EL (cell line): ENCODE measurements around the gene DDIAS.

Experiments used
- DNase-seq: peaks from one replicate; pipeline ENCODE4 v3.0.0-alpha.2; 2016

Gene DDIAS, protein sequence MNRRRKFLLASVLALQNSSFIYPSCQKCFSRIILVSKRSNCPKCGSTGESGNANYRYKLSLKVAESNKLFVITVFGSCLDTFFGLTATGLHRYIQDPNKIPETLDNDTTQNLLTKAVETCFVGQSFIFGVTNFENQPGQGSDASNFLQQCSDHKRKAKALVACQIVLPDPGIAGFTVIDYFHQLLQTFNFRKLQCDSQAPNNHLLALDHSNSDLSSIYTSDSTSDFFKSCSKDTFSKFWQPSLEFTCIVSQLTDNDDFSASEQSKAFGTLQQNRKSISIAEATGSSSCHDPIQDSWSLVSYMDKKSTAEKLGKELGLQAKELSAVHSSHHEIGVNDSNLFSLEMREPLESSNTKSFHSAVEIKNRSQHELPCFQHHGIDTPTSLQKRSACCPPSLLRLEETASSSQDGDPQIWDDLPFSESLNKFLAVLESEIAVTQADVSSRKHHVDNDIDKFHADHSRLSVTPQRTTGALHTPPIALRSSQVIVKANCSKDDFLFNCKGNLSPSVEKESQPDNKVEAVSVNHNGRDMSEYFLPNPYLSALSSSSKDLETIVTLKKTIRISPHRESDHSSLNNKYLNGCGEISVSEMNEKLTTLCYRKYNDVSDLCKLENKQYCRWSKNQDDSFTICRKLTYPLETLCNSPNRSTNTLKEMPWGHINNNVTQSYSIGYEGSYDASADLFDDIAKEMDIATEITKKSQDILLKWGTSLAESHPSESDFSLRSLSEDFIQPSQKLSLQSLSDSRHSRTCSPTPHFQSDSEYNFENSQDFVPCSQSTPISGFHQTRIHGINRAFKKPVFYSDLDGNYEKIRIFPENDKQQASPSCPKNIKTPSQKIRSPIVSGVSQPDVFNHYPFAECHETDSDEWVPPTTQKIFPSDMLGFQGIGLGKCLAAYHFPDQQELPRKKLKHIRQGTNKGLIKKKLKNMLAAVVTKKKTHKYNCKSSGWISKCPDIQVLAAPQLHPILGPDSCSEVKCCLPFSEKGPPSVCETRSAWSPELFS

GRCh38 chr11:82901165-82901921 lies at the start of gene DDIAS:
Gene DDIAS (plus strand): TSS chr11:82901736. CDS start chr11:82914739, 13,003 bp downstream.
- DNase-seq = peak; percentile 98

DNA sequence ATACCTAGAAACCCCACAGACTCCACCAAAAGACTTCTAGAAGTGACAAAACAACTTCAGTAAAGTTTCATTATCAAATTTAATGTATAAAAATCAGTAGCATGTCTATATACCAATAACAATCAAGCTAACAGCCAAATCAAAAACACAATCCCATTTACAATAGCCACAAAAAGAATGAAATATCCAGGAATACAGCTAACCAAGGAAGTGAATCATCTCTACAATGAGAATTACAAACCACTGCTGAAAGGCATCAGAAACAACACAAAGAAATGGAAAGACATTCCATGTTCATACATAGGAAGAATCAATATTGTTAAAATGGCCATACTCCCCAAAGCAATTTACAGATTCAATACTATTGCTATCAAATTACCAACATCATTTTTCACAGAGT lies 47.3 kb upstream of the DDIAS start:
- peak; percentile 27 for DNase-seq

- DNase-seq = peak; percentile 35
Measured at GRCh38 chr11:82854916-82855315, 46.6 kb upstream of the DDIAS start.

GRCh38 chr11:82855616-82856015 lies 45.9 kb upstream of the DDIAS start:
- DNase-seq = peak; percentile 44

DNA sequence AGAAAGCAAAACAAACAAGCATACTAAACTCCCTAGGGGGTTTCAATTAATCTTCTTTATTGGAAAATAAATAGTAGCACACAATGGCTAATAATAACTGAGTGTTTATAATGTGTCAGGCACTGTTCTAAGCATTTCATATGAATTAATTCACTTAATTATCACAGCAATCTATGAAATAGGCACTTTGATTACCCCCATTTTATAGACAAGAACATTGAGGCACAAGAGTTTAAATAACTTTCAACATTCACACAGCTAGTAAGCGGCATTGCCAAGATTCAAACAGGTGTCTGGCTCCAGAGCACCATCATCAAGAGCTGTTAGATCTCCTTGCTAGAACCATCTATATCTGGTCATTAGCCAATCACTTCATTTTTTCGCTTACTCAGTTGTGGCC lies 44.4 kb upstream of the DDIAS start:
- no peak for DNase-seq

DNA sequence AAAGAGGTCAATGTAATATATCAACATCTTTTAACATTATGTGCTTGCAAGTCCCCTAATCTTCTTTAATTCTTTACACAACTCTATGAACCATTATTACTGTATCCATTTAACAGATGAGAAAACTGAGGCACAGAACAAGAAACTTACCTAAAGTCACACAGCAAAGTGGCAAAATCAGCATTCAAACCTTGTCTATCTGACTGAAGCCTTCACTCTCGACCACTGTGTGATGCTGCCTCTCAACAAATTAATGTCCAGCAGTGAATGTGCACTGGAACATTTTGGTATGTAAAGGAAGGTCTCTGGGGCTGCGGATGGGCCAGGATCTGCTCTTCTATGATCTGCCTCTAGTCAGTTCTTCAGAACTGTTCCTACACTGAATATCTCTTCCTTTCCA lies 43.4 kb upstream of the DDIAS start:
- DNase-seq = no peak

GRCh38 chr11:82858556-82859091 lies 42.9 kb upstream of the DDIAS start:
- peak; percentile 91 for DNase-seq

- peak; percentile 20 for DNase-seq
Measured at GRCh38 chr11:82859750-82860149, 41.8 kb upstream of the DDIAS start.

- no peak for DNase-seq
Measured at GRCh38 chr11:82862379-82862778, 39.2 kb upstream of the DDIAS start.

DNA sequence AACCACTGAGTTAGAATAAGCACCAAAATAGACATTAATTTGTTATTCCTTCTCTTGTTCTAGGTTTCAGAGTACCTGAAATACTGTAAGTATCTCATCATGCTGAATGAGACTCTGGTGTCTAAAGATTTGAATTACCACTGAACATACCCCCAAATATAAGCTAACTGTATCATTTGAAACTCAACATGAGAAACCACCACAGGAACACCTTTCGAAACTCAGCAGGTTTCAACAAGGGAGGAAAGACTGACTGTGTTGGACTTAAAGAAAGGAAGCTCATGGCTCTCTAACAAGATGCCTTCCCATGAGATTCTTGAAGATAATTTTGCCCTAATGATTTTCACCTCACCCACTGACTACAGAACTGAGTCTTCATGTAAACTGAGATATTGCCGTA lies 38.3 kb upstream of the DDIAS start:
- no peak for DNase-seq

DNA sequence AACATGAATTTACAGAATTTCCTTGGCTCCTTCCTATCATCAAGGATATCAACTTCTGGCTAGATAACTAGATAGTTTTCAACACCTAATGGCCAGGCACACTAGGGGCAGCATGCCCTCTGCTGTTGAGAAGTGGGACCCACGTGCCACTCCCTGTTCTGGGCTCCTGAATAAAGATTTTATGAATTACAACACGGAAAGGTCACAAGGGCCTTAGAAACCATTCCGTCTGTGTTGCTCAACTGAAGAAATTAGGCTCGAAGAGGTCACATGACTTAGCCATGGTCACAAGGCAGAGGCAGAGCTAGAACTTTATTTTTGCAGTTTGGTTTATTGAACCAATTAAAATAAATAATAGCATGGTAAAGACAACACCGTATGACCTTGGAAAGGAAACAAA lies 37.3 kb upstream of the DDIAS start:
- DNase-seq = peak; percentile 78

DNA sequence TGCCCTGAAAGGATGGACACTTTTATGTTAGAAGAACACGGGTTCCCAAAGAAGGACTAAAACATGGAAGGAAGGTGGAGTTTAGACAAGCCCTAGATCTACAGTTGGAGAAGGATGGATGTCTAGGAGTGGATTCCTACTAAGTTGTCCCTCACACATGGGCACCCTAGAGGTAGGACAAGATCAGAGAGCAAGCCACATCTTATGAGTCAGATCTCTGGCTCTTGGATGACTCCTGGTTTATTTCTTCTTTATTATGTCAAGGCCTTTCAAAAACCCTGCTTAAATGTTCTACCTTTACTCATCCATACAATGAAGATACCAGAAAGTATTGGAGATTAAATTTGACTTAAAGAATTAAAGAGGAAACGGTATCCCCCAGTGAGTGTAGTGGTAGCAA lies 35.7 kb upstream of the DDIAS start:
- peak; percentile 56 for DNase-seq

DNA sequence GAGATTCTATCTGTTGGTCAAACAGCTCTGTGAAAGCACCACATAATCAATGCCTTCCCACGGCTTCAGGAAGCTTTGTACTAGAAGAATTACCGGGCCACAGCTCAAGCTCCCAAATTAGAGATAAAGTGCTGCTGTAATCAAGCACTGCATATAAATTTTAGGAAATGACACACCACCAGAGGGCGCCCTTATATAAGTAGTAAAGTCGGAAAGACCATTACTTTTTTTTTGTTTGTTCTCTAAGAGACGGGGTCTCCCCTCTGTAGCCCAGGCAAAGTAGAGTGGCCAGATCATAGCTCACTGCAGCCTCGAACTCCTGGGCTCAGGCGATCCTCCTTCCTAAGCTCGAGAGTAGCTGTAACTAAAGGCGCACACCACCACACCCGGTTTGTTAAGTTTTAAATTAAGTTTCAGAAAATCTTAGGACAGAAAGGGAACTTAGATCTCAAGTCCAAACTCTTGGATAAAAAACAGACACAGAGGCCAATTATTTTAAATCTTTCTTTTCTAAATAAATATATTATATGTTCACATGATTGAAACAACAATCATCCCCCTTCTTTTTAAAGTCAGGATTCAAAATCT lies 33.9 kb upstream of the DDIAS start:
- peak; percentile 77 for DNase-seq

- DNase-seq = peak; percentile 10
Measured at GRCh38 chr11:82869657-82870056, 31.9 kb upstream of the DDIAS start.

GRCh38 chr11:82871646-82872045 lies 29.9 kb upstream of the DDIAS start:
- peak; percentile 38 for DNase-seq

GRCh38 chr11:82872377-82873150 lies 29.0 kb upstream of the DDIAS start:
- DNase-seq = no peak

- no peak for DNase-seq
Measured at GRCh38 chr11:82873919-82874333, 27.6 kb upstream of the DDIAS start.

DNA sequence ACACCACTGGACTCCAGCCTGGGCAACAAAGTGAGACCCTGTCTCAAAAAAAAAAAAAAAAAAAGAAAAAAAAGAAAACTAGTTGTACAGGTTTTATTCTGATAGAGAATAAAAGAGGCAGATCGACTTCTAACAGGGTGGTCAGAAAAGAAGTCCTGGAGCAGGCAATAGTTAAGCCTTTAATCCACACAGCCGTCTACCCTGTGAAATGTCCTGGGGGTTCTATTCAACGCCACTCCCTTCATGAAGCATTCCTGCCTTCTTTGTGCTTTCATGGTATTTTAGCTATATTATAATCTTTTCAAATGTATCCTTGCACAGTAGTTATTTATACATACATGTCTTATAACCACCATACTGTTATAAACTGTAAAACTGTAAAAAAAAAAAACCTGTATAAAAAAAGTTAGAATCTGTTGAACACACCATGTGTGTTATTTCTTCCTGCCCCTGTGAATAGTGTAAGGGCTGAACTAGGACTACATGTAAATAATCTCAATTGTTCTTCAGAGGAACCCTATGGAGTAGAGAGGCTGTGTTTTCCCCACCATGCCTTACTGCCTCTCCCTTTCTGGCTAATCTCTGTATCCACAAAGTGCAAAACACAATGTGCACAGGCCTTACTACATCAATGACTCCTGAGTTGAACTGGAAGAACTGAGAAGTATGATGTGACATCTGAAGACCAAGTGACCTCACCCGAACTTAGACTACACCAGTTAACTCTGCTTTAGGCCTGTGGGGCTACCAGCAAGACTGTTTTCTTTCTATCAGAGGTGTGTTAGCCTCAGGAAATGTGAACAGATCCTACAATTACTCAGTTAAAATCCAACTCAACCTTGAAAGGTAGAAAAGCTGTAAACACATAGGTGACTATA lies 26.7 kb upstream of the DDIAS start:
- DNase-seq = no peak

DNA sequence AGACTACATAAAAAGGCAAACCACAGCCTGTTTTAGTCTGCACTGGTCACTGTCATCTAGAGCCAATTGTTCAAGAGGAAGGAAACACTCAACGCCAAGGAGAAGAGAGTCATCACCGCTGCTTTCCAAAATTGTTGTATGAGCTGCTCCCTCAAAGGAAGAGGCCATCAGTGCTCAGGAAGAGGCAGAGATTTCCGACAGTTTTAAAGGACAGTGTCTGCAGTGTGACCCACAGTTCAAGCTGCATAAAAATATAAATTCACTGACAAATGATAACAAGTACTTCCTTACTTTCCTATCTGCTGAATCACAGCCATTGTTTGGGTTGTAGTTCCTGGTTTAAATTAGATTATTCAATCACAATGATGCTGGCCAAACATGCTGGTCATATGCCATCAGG lies 17.7 kb upstream of the DDIAS start:
- DNase-seq = no peak
